GOT3 (cell line): ENCODE results near the gene TNS1.

ENCODE experiments used
- DNase-seq: peaks from one replicate; lab custom pipeline; 2025; ENCODE audit warnings: mixed read lengths; lab: John Stamatoyannopoulos, UW

The TNS1 gene

DNA sequence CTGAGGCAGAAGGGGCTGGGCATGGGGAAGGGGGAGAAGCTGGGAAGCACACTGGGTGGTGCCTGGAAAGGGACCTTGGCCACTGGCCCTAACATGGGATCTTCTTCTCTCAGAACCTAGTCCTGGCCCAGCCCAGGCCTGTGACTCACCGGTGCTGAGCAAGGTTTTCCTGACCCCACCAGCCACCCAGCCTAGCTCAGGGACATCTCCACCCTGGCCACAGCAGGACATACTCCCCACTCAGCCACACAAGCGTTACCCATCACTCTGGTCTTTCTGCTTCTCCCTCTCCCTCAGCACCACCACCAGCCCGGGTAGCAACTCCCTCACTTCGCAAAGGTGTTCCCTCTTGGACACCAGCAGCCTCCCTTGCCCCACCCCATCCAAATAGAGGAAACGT, 22.8 kb downstream of the TNS1 start:
- no peak for DNase-seq

DNA sequence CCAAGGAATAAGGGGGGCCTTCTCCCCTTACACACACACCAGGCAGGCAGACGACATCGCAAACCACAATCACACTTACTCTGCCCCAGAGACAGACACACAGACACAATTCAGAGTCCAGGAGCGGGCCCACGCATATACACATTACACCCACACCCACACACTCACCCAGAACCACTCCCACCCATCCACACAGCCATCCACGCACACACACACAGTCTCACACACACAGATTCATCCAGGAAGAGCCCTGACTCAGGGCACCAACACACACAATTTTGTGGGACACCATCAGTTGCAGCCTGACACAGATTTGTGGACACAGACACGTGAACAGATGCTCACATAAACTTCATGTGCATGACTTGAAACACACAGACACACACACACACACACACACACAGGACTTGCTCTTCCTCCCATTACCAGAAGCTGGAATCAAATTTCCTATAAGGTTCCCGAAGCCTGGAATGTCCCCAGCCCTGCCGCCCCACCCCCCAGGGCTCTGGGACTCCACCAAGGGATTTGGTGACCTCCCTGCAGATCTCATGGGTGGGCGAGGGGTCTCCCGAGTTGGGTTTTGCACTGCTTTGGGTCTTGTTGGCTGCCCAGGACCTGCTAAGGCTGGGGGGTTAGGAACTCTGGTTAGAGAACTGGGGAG, 23.5 kb downstream of the TNS1 start:
- DNase-seq = no peak

DNA sequence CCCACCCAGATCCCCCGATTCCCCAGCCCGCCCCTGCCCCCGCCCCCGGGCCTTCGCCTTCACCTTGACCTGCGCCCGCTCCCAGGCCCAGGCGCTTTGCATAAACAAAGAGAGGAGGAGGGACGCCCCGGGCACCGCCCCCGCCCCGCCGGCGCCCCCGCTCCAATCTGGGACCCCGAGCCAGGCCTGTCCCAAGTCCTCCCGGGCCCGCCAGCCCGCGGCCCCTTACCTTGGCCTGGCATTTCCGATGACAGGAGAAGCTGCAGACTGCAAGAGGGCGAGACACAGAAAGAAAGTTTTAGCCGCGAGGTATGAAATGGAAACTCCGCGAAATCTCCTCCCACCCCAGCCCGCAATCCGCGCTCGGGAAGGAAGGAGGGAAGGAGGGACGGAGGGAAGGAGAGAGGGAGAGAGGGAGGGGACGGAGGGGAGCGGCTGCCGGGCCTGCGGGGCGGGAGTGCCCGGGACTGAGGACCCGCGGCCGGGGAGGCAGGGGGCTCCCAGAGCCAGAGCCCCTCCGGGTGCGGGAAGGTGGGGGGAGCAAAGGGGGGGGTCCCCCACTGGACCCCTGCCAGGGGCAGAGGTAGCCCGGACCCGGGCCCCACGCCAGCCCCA, 24.2 kb downstream of the TNS1 start:
- DNase-seq = no peak

DNA sequence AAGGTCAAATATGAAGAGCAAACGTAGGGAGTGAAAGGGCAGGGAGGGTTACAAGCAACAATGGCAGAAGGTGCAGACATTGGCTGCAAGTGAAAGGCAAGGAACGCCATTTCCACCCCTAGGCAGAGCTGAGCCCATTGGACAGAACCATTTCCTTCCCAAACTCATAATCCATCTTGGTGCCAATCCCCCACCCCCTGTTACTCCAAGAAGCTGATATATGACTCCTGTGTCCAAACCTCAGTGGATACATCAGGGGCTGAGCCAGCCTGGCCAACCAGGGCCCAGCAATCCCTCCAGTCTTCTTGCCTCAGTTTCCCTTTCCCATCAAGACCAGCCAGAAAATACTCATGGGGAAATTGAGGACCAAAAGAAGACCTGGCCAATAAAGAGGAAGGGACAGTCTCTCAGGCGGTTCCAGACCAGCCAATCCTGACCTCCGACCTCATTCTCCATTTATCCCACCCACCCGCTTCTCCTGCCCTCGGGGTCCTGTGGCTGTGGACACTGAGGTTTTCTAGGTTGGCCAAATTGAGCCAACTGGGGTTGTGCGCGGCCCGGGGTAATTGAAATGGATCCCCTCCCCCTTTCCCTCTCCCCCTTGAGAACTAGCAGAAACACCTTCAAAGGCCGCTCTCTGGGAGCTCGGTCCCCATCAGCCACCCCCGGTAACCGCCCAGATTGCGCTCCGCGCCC, 24.8 kb downstream of the TNS1 start:
- DNase-seq = no peak

DNA sequence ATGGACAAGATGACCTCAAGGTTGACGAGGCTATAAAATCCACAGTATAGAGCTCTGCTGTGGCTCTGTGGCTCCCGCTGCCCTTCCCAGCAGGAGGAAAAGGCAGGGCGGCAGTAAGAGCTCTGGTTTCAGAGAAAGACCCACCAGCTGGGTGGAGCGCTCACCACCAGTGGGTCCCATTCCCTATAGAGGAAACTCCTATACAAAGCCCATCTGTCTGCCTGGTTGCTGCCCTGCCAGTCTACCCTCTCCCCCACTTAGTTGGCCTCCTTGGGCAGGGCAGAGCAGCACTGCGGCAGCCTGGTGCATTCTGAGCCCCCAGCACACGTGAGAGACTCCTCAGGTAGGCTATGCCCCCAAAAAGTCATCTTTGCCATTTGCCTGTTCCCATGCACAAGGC, 26.5 kb downstream of the TNS1 start:
- DNase-seq = no peak

DNA sequence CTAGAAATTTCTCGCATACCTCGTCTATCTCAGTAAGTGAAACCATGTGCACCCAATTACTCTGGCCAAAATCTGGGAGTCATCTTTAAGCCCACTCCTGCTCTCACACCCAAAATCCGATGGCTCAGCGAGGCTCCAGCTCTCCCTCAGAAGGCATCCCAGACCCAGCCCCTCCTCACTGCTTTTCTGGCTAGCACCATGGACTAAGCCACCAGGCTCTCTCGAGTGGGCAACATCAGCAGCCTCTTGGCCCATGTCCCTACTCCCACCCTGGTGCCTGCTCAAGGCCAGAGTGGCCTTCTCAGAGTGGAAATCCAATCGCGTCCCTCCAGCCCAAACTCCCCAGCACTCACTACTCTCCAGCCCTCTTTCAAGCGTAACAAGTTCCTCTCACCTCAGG, 27.2 kb downstream of the TNS1 start:
- DNase-seq = no peak

DNA sequence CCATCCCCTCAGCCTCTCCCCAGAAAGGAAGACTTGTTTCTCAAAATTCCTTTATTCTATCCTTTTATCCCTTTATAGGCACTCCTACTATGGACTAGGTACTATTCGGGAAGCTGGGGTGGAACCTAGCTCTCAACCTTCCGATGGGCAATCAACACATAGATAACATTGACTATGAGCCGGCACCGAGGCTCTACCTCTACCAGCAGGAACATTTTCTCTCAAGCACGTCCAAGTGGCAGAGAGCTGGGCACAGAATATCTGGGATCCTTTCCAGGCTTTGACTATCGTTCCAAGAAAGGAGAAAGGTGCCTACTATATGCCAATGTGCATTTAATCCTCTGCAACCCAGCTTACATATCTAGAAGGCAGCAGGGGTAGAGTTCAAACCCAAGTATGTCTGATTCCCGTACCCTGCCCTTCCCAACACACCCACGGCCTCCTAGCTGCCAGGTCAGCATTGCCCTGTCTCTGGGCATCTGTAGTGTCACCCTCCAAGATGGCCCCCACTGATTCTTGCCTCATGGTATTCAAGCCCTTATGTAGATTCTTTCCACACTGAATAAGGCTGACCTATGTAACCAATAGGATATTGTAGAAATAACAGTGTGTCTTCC, 28.3 kb downstream of the TNS1 start:
- DNase-seq = no peak

DNA sequence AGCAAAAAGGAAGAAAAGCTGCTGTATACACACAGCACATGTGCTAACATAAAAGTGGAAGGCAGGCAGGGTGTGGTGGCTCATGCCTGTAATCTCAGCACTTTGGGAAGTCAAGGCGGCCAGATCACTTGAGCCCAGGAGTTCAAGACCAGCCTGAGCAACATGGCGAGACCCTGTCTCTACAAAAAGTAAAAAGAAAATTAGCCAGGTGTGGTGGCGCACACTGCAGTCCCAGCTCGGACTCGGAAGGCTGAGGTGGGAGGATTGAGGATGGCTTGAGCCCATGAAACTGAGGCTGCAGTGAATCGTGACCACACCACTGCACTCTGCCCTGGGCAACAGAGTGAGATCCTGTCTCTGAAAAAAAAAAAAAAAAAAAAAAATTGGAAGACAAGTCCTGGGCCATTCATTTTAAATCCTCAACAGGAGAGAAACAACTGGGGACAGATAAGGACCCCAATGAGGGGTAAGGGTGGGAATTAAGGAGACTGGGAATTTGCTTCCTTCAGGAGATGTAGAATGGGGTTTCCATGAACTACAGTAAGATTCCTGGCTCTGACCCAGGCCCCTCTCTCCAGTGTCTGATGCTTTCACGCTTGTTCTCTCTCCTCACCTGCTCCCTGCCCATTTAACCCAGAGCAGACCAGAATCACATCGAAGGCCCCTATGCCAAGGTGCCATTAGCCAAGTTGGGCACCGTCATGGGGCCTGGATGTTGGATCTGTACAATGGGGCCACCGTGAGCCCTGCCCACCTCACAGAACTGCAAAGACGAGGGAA, 29.6 kb downstream of the TNS1 start:
- no peak for DNase-seq

DNA sequence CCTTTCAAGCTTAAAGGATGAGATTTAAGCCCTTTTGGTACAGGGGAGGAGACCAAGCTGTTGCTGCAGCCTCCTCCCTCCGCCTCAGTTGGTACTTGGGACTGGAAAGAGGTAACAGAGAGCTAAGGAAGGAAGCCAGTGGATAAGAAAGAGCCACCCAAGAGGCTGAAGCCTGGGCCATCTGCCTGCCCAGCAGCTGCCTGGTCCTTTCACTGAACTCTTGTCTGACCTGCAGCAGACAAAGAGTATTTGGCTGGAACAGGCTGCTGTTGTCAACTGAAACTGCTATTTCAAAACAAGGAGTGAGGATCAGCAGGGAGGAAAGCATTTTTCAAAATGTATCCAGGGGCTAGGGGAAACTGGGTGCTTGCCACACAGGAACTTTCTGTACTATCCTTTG, 30.3 kb downstream of the TNS1 start:
- DNase-seq = no peak

DNA sequence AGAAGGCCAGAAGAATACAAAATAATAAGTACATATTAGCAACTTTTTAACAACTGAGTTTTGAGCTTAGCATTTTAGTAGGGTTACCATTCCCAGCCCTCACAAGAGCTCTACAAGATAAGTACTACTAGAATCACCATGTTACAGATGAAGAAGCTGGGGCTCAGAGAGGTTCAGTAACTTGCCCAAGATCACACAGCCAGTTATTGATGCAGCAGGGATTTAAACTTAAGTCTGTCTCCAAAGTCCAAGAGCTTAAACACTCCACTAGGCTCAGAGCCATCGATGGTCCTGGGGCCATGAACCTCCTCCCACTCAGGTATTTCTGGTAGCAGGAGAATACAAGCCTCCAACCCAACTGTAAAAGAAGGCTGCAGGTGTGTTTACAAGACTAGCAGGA, 30.8 kb downstream of the TNS1 start:
- DNase-seq = no peak

DNA sequence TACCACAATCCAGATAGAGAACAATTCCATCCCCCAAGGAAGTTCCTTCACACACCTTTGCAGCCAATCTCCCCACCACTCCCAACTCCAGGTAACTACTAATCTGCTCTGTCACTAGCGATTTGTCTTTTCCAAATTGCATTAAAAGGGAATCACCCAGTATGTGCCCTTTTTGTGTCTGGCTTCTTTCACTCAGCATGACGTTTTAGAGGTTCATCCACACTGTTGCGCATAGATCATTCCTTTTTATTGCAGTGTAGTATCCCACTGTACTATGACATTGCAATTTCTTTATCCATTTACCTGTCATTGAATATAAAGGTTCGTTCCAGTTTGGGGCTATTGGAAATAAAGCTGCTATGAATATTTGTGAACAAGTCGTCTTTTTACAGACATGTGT, 31.6 kb downstream of the TNS1 start:
- DNase-seq = no peak

DNA sequence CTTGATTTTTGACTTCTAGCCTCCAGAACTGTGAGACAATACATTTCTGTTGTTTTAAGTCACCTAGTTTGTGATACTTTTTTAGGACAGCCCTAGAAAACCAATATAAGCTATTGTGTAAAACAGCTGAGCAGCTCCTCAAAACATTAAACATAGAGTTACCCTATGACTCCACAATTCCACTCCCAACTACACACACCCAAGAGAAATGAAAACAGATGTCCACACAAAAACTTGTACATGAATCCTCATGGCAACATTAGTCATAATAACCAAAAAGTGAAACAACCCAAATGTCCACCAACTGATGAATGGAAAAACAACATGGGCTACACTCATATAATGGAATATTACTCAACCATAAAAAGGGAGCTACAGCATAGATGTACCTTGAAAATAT, 32.6 kb downstream of the TNS1 start:
- DNase-seq = no peak

DNA sequence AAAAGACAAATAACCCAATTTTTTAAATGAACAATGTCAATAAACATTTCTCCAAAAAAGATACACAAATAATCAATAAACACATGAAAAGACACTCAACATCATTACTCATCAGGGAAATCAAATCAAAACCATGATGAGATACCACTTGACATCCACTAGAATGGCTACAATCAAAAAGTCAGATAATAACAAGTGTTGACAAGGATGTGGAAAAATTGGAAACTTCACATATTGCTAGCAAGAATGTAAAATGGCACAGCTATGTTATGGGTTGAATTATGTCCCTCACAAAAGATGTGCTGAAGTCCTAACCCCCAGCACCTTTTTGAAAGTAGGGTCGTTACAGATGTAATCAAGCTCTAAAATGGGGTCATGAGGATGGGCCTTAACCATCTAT, 33.2 kb downstream of the TNS1 start:
- no peak for DNase-seq

DNA sequence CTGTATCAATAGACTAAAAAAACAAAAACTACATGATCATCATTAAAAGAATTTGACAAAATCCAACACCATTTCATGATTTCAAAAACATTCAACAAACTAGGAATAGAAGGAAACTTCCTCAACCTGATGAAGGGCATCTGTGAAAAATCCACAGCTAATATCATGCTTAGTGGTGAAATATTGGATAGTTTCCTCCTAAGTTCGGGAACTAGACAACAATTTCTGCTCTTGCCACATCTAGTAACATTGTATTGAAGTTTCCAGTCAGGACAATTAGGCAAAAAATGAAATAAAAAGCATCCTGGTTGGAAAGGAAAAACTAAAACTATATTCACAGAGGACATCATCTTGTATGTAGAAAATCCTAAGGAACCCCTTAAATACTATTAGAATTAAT, 34.8 kb downstream of the TNS1 start:
- no peak for DNase-seq

DNA sequence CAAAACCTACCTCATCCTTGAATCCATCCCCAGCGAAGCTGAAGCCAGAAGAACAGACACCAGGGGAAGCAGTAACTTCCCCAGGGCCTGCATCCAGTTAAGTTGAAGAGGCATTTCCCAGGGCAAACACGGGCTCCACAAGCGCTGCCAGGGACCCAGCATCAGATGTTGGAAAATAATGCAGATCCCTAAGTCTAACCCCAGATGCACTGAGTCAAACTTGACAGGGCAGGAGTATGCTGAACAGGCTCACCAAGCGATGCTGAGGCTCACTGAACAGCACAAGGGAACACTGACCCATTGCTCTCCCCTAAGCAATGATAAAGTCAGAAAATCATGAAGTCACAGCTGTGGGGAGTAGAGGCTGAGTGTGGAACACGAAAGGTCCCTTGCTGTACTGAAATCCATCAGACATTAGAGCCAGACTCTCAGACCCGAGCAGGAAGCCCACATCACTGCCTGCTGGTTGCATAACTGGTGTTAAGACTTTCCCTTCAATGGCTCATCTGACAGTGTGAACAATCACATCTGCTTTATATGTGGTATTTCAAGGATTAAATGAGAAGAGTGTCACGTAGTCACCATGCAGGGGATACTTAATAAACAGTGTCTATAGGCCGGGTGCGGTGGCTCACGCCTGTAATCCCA, 36.2 kb downstream of the TNS1 start:
- DNase-seq = no peak

DNA sequence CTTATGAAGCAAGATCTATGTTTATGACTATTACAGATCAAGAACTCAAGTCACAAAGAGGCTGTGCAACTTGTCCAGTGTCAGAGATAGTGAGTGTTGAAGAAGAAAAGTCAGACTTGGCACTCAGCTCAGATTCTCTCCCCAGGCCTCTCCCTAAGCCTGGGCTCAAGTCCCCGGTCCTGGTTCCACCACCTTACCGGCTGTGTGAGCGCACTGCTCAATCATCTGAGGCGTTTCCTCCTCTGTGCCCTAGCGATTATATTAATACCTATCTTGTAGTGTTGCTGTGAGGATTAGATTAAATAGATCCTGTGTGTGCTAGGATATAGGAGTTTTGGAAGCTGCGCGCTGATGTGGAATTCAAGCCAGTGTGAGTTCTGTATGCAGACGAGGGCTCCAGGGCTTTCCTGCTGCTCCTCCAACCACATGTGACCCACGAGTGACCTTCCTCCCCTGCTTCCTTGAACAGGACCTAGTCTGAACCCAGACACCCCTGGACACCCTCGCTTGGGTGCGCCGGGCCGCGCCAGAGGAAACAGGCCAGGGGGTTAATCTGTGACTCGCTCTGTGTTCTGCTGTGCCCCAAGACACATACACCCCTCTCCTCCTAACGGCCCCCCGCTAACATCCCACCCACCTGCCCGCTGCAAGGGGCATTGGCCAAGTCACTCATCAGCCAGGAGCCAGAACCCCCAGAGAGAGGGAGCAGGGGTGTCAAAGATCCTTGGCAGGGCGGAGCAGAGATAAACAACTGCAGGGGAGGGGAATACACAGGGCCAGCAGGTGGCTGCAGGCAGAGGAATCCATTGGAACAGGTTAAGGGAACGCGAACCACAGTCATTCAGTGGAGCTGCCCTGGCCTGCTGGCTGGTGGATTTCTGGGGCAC, 38.3 kb downstream of the TNS1 start:
- no peak for DNase-seq

DNA sequence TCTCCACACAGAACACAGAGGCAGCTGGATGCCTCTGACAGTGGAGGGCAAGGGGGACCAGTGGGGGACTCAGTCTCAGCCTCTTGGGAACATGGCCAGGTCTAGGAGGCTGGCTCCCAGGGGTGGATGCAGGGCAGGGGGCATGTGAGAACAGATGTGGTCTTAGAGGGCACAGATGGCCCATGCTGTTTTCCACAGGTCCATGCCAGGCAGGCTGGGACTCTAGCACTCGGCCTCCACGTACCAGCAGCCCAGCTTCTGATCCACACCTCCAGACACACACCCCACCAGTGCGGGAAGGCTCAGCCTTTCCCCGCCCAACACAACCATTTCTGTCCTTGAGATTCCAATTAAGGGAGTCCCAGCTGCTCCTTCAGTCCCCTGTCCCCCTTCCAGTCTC, 42.4 kb downstream of the TNS1 start:
- no peak for DNase-seq

DNA sequence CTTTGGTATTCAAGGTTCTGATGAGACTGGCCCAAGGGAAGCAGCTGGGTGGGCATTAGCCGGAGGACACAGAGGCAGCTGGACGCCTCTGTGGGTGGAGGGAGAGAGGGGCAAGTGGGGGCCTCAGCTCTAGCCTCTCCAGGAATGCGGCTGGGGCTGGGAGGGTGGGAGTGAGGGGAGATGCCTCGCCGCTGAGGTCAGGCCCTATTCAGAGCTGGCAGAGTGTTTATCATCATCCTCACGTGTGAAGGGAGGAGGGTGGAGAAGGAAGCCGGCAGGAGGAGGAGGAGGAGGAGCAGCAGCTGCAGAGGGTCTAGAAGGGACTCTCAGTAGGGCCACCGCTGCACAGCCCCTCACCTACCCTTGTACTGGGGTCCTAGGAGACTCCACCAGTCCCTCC, 43.1 kb downstream of the TNS1 start:
- no peak for DNase-seq

DNA sequence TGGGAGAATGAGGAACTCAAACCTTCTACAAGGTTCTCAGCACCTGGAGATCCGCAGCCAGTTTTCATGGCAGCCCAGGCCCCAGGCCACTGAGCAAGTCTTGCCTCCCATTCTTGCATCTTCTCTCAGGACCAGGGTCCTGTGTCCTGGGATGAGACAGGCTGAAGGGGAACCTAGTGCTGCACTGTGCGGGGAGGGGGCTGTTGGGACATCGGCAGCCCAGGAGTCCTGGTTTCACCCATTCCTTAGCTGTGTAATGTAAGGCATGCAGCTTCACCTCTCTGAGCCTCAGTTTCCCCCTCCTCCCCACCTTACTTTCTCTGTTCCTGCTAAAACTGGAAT, 43.9 kb downstream of the TNS1 start:
- no peak for DNase-seq

DNA sequence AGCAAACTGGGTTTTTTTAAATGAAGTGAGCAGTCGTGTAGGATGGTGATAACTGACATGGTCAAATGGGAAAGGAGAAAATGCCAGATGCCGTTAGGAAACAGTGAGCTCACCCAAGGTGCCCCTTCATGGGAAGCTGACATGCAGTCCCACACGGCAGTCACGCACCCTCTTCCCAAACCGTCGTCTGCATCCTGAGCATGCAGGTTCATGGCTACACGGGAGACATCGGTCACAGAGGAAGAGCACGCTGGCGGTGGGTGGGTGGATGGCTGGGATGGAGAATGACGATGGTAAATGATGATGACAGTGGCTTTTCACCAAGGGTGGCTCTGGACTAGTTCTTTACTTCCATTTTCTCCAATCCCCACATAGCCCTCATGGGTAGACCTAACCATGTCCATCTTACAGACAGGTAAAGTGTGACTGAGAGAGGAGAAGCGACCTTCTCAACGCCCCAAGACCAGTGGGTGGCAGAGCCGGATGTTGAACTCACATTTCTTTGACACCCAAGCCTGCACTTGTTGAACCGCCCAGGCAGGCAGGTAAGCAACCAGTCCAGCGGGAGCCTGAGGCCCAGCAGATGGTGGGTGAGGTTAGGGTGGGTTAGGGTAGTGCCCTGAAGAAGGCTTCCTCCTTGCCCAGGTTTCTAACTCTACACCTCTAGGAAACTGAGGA, 44.5 kb downstream of the TNS1 start:
- DNase-seq = no peak
